Measurements from ENCODE around the gene ZNF512B.

- no peak for TF ChIP-seq CTCF (conservative IDR thresholded peaks at IDR 0.05 in 1 of 2, IDR thresholded peaks at IDR 0.05 in 1 of 2; ENCODE audit: extremely low read depth in 1 of 2, insufficient read depth in 1 of 2, low read depth in 1 of 2, low read length in 2 of 2)
- TF ChIP-seq EZH2 (IDR thresholded peaks at IDR 0.05; ENCODE audit: borderline replicate concordance, low read length) = no peak
These were observed 29.1 kb downstream of the ZNF512B start for GRCh38 chr20:63940472-63941266.
